Caki2 (cell line): Measurements from ENCODE around the gene FCN3. TPM values are rescaled to one million over a fixed set of nuclear protein-coding genes. Genes with fewer than 3 reads are reported as not detected.
"Not testable (repeated sequence)": the region's sequence is repeated elsewhere in the genome, so short reads cannot be mapped to it uniquely, and the experiment has no call there.

Source experiments
- DNase-seq: peaks from one replicate; pipeline ENCODE4 v3.0.0-alpha.2; 2015; ENCODE audit warnings: low read depth
- in situ Hi-C: cut with HindIII; loops from 2 replicates; pipeline ENCODE4 v1.10.0; 2016; ENCODE audit warnings: low sequenced_read_pairs, low pct_unique_long_range_greater_than_20kb, mixed read lengths
- total RNA-seq: library from RNA; depleted of rRNA; stranded (reverse); fragments of >200 nt; shearing (Covaris generic); gene quantifications from 2 replicates; pipeline ENCODE4 v1.2.3, GENCODE V29; 2014; ENCODE audit warnings: low replicate concordance

The FCN3 gene
- total RNA-seq, 1 experiment from 2014 or later, result not detected

GRCh38 chr1:27400963-27401341 is 26.3 kb upstream of the FCN3 start:
- DNase-seq, result no peak
- in situ Hi-C loops, result no loop called here

- no peak for DNase-seq
- in situ Hi-C loops, result no loop called here
These were observed 25.7 kb upstream of the FCN3 start for GRCh38 chr1:27400082-27400962.

- in situ Hi-C loops, result no loop called here
- no peak for DNase-seq
These were observed 24.8 kb upstream of the FCN3 start for GRCh38 chr1:27399251-27400025.

- in situ Hi-C loops, result no loop called here
- DNase-seq, result no peak
These were observed 24.0 kb upstream of the FCN3 start for GRCh38 chr1:27398405-27399149.

- in situ Hi-C loops, result no loop called here
- no peak for DNase-seq
These were observed 23.1 kb upstream of the FCN3 start for GRCh38 chr1:27397749-27398148.

- no peak for DNase-seq
- in situ Hi-C loops, result no loop called here
These were observed 22.5 kb upstream of the FCN3 start for GRCh38 chr1:27397110-27397509.

- DNase-seq, result peak; percentile 53
- in situ Hi-C loops, result no loop called here
These were observed 21.0 kb upstream of the FCN3 start for GRCh38 chr1:27395441-27396195.

- in situ Hi-C loops, result no loop called here
- DNase-seq, result no peak
These were observed 20.3 kb upstream of the FCN3 start for GRCh38 chr1:27394925-27395324.

- in situ Hi-C loops, result no loop called here
- DNase-seq, result no peak
These were observed 19.6 kb upstream of the FCN3 start for GRCh38 chr1:27394282-27394658.

GRCh38 chr1:27393641-27394281 is 19.1 kb upstream of the FCN3 start:
- in situ Hi-C loops, result no loop called here
- DNase-seq, result no peak

GRCh38 chr1:27392778-27393635 is 18.4 kb upstream of the FCN3 start:
- in situ Hi-C loops, result no loop called here
- no peak for DNase-seq

GRCh38 chr1:27392096-27392777 is 17.6 kb upstream of the FCN3 start, which contains the start of gene GPR3:
GPR3 (plus strand) TSS chr1:27392622; CDS start chr1:27393799, 1,177 bp downstream.
- in situ Hi-C loops, result no loop called here
- DNase-seq, result peak; percentile 85

- DNase-seq, result no peak
- in situ Hi-C loops, result no loop called here
These were observed 17.0 kb upstream of the FCN3 start for GRCh38 chr1:27391511-27392095.

- in situ Hi-C loops, result no loop called here
- peak; percentile 41 for DNase-seq
These were observed 13.8 kb upstream of the FCN3 start for GRCh38 chr1:27388337-27389005.

- in situ Hi-C loops, DNase-seq: not testable (repeated sequence)
These were observed 10.2 kb upstream of the FCN3 start for GRCh38 chr1:27384797-27385196.
